Activated CD4-positive, CD25-positive, alpha-beta regulatory T cell treated with anti-CD3 and anti-CD28 coated beads, Interleukin-2, amount 50 U/mL, for 16 hours (primary cell): Measurements from ENCODE around the gene CEP55.
A peak's percentile ranks its signal among the peaks of the same experiment; 100 is the strongest.

Source experiments
- DNase-seq: peaks from one replicate; pipeline ENCODE4 v3.0.0-alpha.2; 2020; ENCODE audit warnings: low read depth, low spot score

CEP55 gene

DNA sequence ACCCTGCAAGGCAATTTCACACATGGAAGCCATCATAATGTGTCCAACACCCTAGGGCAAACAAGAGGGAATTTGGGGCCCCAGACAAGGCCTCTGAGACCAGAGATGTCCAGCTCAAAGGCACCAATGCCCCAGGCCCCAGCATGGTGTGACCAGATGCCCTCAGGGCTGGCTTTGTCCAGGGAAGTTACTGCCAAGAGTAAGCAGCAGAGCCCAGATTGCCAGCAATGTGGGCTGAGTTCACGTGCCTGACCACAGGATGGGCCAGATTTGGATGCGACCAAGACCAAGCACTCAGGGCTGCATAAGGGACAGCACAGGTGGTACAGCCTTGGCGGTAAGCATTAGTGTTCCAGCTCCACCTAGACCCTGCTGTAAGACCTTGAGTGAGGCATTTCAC lies 27.0 kb upstream of the CEP55 start:
- DNase-seq = no peak

DNA sequence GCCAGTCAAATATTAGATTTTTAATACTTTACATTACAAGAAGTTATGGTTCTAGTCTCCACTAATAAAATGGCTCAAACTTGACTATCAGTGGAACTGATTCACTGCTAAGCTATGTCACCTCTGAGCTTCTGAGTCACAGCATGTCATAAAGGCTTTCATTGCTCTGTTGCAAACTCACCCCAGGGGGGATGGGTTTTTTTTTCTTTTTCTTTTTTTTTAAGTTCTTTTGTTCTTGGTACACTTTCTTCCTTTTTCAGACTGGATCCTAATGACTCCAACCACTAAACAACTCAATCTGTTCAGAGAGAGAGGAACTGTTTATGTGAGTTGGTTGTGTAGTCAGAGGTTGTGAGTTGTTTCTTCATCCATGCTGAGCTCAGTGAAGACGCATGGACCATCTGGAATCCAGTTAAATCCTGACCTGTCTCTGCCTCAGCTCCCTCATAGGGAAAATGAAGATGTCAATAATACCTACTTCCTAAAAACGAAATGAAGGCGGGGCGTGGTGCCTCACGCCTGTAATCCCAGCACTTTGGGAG lies 25.2 kb upstream of the CEP55 start:
- no peak for DNase-seq

DNA sequence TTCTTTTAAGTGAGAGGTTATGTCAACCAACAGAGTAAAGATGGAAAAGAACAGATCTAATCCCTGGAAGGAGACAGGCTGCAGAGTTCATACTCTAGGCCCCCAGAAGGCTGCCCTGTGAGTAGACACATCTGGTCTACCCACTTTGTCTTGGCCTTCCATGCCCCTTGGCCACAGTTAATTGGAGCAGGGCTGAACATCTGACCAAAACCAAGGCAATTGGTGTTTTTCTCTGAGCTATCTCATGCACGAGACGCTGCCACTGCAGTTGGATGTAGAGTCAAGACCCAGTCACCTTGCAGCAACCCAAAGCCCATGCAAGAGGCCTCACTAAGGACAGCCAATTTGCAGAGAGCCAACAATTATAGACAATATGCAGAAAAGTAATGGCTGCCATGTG lies 23.3 kb upstream of the CEP55 start:
- no peak for DNase-seq

DNA sequence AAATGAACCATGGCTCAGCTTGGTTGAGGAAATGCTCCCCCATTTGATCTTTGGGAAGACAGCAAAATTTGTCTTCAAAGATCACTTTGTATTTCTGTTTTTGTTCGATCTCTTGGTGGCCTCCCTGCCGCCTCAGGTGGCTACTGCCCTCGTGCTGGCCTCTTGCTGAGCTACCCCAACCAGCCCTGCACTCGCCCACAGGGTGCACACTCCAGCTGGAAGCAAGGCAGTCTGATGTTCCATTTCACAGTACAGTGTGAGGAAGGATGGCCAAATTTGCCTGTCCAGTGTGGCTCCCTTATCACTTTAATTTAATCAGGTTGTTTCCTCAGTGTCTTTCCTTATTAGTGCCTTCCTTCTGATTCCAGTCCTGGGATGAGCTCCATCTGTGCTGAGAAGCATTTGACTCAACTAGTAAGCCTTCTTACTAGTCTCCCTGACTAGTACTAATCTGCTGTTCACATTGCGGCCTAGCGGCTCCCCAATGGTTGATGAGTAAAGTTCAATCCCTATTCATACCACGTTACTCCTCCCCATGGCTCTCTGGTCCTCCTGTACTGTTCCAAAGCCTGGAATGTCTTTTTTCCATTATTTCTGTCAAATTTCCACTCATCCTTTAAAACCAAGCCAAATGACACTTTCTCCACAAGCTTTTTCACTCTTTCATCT lies 22.5 kb upstream of the CEP55 start:
- no peak for DNase-seq

DNA sequence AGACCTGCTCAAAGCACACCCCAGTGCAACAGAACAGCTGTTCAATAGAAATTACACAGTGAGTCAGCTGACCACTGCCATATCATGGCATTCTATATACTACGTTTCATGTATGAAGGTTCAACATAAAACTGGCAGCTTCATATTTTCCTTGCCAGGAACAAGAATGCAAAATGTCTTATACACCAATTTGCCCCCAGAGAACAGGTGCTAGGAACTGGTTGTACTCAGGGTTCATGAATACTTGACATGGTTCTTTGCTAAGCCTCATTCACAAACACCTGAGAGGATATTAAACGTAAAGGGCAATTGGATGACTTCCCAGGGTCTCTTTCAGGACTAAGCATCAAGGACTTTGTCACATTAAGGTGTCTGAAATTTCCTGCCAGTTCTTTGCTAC lies 21.2 kb upstream of the CEP55 start:
- DNase-seq = no peak

DNA sequence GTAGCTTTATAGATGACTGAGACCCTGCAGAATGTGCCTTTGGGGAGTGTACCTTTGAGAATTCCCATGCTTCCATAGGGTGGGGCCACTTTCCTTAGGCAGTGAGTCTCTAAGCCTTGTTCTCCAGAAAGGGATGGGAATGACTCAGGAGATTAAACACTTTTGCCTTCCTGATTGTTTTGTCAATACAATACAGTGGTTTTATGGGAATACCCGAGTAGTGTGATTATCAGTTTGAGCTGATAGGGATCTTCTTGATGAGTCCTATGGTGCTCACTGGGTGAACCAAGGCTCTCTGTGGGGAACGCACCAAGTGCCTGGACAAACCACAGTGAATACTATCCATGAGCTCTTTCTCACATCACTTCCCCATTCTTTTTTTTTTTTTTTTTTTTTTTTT lies 20.5 kb upstream of the CEP55 start:
- DNase-seq = no peak

DNA sequence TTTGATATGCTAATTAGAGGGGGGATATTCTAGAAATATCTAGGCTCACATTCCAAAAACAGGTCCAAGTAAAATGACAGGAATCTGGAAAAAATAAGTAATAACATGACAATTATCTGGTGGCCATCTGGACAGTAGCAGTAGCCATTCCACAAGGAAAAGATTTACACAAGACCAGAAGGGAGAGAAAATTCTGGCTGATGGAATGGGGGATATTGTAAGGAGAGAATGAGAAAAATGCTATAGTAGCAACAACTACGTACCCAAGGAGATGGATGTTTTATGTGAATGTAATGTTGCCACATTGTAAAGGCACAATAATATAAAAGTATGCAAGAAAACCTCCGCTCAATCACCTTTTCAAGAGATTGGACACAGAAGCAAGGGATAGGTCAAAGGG lies 19.7 kb upstream of the CEP55 start:
- no peak for DNase-seq

DNA sequence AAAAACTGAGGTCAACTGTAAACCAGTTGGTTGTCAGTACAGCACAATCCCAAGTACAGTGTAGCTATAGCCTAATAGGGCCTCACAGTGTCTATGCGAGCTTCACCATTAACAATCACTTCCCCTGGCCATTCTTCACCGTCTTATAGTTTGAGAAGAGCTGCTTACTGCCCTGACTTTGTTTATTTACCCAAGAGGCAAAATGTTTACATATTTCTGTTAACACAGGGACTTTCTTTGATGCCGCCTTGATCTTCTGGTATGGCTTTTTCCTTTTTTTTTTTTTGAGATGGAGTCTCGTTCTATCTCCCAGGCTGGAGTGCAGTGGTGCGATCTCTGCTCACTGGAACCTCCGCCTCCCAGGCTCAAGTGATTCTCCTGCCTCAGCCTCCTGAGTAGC lies 17.5 kb upstream of the CEP55 start:
- DNase-seq = no peak

DNA sequence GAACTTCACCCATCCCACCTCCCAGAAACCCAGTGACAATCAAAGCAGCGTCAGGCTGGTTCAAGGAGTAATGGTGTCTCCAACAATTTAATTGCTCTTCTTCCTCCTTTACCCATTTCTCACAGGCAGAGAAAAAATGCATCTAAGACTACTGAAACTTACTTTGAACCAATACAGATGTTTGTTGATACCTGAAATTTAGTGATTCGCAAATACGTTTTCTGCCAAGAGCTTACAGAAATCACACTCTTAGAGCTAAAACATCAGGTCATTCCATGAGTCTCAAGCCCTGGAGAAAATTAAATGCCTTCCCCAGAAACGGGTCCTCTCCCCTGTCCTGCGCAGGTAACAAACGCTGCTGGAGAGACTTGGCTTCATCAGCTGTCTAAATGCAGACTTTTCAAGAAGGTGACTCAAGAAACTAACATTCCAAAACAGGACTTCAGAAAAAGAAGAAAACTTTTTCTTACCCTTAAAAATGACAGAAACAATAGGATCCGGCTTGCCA lies 14.7 kb upstream of the CEP55 start:
- DNase-seq = no peak

DNA sequence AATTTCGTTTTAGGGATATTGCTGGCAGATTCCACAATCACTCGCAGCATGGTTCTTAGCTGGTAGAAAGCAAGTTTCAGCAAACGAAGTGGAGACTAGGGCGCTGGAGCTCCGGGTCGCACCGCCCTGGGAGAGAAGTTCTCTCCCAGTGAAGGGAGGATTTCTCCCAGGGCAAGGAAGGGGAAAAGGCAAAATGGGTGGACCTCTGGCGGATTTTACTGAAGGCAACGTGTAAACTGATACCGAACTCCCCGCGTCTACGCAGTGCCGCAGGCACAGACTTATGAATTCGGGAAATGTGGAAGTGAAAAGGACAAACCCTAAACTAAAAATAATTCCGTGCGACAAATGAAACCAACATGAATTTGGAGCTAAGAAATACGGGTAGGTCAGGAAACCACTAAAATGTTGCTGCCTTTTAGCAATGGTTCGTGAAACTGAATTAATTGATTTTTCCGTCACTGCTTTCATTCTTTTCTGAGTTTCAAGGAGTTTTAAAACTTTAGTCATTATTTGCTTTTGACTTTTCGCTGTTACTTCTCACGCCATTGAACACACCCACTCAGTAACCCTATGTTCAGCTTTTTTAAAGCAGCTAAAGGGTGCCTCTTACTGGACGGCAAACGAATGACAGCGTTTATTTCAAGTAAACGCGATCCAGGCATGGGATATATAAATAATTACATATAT lies 14.1 kb upstream of the CEP55 start, which contains the start of gene MYOF:
MYOF (minus strand) TSS at position 190 of the 690 bp plus-strand sequence; CDS start at position 50, 140 bp downstream.
- DNase-seq = peak; percentile 36

DNA sequence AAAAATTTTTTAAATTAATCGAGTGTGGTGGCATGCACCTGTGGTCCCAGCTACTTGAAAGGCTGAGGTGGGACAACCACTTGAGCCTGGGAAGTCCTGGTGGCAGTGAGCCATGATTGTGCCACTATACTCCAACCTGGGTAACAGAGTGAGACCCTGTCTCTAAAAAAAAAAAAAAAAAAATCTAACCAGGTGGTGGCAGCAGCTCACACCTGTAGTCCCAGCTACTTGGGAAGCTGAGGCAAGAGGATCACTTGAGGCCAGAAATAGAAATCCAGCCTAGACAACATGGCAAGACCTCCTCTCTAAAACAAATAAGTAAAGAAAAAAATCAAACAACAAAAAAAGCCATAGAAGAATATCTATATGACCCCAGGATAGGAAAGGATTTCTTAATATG lies 10.7 kb upstream of the CEP55 start:
- DNase-seq = no peak

DNA sequence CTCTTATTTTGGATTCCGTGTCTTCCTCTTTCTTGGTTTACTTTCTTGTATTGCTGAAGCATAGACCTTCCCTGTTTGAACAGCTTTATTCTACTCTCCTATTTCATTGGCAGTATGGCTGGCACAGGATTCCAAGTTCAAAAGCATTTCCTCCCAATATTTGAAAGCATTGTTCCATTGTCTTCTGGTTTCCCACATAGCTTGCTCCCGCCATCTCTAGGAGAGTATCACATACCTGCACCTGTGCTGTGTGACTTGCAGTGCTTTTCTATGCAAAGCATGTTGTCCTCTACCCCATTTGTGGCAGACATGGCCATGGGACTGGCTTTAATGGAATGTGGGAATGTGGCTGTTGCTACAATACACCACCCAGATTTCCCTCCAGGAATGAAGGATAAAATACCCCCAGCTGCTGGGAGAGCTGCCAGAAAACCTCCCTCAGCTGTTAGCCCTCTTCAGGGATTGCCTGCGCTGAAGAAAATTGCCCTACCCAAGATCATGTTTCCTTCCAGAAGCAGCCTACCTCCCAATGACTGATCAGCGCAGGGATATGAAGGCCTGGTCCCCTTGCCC lies 7.4 kb upstream of the CEP55 start:
- no peak for DNase-seq

DNA sequence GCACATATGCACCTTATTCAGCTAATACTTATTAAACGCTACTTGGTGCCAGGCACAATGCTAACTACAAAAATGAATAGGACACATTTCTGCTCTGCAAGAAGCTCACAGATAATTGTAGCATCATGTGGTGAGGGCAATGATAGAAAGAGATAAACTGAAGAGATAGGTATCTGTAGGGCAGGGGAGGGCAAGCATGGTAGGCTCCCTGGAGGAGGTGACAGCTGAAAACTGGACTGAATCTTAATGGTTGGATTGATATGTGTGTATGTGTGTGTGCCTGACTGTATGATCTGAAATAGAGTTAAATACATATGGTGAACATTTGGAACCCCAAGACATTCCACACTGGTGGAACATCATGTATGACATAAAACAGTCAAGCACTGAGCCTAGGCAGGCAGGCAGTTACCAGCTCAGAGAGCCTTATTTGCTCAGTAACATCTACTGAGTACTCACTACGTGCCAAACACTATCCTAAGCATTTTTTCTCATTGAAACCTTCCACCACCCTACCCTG lies 4.8 kb upstream of the CEP55 start:
- no peak for DNase-seq

DNA sequence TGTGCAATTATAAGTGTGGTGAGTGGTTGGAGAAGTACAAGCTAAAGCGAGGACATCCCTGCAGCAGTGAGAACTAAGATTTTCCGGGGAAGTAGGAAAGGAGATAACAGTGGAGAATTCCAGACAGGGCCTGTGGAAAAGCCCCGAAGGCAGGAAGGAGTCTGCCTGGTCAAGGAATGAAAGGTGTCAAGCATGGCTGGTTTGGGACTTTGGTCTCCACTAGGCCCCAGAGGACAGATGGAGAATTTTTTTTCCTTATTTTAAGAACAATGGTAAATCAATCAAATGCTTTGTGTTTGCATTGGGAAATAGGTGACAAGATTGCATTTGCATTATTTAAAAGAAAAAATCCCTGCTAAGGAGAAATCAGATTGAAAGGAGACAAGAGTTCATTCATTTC lies 3.2 kb upstream of the CEP55 start:
- no peak for DNase-seq

DNA sequence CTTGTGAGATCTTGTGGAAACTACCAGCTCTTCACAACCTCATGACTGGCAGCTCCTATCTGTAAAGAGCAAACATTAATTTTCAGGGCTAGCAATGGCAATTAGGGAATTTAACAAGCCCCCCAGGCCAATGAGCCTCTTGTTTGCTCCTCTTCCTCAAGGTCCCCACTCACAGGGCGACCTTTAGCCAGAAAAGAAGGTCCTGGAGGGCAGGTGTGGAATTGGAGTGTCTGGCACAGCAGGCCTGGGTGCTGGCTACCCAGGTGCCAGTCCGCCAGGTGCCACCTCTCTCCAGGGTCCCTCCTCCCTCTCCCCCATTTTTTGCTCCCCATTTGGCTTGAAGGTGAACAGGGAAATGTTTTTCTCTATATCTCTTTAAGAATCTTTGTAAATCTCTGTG lies 1.9 kb upstream of the CEP55 start:
- DNase-seq = no peak

DNA sequence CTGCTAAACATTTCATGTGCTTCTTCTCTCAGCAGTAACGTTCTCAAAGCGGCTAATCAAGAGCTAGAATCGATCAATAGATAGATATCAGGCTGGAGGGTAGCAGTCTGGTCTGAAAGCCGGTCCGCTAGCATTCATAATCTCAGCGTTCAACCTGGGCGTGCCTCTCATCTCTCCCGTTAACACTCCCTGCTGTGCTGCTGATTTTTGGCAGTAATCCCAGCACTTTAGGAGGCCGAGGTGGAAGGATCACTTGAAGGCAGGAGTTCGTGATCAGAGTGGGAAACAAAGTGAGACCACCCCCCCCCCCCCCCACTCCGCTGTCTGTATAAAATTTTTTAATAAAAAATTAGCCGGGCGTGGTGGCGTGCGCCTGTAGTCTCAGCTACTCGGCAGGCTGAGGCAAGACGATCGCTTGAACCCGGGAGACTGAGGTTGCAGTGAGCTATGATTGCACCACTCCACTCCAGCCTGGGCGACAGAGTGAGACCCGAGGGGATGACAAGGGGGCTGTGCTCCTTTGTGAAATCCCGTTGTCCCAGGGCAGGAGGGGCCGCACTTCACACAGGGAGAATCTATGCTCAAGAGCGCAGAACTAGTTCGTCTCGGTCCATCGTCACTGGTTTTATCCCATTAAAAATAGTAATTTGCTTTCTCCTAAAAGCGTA lies 624 bp upstream of the CEP55 start:
- DNase-seq = no peak

DNA sequence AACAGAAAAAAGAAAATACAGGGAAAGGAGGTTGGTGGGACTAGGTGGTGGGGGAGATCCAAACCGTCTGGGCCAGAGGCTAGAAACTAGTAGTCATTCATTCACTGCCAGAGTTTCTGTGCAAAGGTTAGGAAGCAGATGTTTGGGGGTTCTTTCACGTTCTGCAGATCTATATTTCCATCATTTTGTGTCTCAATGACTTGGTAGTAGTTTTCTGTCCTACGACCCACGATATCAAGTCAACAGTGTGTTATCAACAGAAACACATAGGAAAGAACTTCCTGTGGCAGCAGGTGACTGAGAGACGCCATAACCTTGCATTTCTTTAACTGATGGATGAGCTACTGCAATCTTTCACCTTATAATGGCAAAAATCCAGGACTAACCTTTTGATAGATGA lies 1.8 kb downstream of the CEP55 start:
- DNase-seq = no peak

DNA sequence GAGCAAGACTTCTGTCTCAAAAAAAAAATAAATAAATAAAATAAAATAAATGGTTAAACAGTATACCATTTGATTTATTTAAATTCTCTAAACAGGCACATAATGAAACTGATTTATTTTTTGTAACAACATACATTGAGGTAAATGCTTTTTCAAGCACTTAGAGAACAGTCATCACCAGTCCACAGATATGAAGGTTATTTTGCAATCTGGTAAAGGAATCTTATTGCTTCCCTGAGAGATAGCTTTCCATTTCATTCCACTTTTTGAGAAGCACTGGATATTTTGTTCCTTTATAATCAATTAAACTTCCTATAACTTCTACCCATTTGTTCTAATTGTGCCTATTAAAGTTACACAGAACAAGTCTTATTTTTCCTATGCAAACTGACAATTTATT lies 5.2 kb downstream of the CEP55 start:
- no peak for DNase-seq

DNA sequence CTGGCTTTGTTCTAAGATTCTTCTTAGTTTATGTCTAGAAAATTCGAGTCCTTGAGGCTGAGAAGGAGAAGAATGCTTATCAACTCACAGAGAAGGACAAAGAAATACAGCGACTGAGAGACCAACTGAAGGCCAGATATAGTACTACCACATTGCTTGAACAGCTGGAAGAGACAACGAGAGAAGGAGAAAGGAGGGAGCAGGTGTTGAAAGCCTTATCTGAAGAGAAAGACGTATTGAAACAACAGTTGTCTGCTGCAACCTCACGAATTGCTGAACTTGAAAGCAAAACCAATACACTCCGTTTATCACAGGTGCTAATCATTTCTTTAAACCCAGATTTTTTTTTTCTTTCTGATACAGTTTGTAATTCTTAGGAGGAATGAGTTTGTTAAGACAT lies 6.7 kb downstream of the CEP55 start:
- no peak for DNase-seq

DNA sequence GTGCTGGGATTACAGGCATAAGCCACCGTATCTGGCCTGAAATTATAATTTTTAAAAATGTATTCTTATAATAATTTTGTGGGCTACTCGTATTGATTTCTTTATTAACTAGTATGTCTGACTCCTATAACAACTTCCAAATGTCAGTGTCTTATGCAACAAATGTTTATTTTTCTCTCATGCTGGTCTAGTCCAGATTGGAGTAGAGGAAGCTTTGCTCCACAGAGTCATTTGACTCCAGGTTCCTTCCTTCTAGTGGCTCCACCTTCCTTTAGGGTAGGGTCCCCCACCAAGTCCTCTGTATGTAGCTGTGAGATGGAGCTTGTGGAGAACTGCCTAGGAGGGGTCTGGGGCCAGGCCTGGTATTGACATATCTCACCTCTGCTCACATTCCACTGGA lies 8.7 kb downstream of the CEP55 start:
- DNase-seq = no peak

DNA sequence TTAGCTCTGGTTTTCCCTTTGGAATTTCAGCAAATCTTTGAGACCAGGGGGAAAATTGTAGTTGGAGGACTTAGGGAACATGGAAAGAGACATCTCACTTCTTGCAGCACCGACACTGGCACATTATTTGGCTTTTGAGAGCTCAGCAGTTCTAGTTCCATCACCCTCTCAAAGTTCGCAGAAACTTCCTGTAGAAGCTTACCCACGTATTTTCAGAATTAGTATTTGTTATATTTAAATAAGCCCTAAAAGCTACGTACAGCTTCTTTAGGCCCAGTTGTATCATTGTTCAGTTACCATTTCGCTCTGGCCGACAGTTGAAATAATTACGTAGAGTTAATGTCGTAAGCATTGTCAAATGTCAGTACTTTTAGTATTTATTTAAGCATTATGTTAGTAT lies 13.4 kb downstream of the CEP55 start:
- DNase-seq = no peak

DNA sequence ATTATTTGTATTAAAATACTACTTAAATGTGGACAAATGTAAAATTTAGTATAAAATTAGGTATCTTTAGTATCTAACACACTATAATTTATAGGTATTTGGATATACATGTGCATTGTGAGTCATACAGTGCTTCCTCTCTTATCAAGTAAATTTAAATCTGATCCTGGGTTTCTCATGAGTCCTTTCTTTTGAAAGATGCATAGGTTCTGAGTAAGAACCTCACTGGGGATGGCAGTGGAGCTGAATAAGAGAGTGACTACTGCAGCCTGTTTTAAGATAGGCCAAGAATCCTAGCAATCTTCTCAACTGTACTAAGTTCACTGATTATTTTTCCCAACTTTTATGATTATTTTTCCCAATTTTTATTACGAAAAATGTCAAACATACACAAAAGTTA lies 16.2 kb downstream of the CEP55 start:
- DNase-seq = no peak
